GM19468 (cell line): ENCODE results near the gene ASB6.
A peak's percentile ranks its signal among the peaks of the same experiment; 100 is the strongest.

Experiments
- ATAC-seq: cut with Tn5 transposase; IDR thresholded peaks from one replicate; pipeline ENCODE4 v1.9.1; 2021; ENCODE audit warnings: mild to moderate bottlenecking, moderate library complexity, moderate number of reproducible peaks; ENCODE audit not compliant: unreplicated experiment; ENCODE audit errors: extremely low read depth

Gene ASB6

GRCh38 chr9:129629251-129629820 is 12.6 kb downstream of the ASB6 start:
- ATAC-seq: no peak

DNA sequence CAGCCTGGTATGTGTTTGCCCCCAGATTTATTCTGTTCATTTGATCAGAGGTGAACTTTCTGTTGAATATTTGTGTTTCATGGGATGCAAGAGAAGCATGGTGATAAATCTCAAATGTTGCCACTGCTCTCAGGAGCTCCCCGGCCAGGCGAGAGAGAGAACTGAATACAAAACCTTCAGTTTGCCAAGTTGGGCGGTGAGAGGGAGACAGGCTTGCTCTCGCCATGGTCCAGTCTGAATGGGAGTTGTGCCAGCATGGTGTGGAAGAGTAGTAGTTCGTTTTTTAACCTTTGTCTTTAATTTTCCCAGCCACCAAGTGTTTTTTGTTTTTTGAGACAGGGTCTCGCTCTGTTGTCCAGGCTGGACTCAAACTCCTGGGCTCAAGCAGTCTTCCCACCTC is 13.2 kb downstream of the ASB6 start:
- ATAC-seq: no peak

DNA sequence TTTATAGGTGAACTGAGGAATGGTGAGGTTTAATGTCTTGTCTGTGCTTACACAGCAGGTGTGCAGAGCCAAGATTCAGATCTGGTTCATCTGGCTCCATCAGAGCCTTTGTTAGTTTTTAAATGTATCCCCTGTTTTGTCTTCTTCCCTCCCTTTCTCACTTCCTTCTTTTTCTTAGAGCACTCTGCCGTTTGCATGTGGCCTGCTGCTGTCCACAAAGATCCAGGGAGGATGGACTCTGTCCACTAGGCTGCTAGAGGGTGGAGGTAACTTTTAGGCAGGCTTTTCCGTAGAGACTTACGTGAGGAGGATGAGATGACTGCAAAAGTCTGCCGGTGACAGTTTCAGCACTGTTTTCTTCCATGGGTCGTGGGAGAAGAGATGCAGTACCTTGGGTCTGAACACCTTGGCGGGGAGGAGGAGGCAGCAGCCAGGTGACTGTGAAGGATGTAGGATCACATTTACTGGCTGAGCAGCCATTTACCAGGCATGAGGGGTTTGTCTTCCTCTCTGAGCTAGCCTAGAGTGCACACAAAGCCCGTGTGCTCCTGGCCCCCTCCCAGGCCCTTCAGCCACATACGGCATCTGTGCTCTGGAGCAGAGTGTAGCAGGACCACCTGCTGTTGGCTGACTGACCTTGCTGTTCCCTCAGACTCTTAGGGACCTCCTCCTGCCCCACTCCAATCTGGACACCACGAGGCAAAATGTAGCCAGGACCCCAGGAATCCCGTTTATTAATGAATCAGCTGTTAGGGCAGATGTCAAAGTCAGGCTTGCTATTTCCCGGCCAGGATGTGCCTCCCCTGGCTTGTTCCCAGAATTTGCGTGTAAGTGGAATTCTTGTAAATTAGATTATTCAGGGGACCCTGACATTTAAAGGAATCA is 14.2 kb downstream of the ASB6 start:
- ATAC-seq: no peak

GRCh38 chr9:129626625-129627284 is 15.2 kb downstream of the ASB6 start:
- ATAC-seq: peak; percentile 11

DNA sequence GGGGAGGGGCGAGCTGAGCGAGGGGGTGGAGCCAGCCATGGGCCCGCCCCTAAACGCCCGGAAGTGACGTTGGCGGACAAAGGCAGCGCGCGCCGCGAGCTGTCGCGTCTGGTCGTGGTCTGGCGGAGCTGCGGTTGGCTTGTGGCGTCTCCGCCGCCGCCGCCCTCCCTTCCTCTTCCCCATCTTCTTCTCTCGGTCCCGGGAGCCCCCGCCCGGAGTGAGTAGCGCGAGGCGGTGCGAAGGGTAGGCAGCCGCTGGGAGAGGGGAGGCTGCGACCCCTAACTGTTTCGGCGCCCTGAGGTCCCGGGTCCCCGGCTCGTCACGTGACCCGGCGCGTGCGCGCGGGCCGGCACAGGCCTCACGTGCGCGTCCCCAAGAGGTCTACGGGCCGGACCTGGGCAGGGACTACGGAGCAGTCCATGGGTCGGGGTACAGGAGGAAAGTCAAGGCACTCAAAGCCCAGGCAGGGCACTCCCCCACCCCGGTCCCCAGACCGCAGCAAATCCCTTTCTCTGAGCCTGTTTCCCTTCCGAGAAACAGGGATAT is 15.8 kb downstream of the ASB6 start, which contains the start of gene NTMT1:
TSS of gene NTMT1 (plus strand) at position 85 of the 546 bp plus-strand sequence. CDS start 6,541 bp downstream, outside the sequence.
- ATAC-seq: peak; percentile 29

GRCh38 chr9:129624947-129625346 is 17.0 kb downstream of the ASB6 start:
- no peak for ATAC-seq

DNA sequence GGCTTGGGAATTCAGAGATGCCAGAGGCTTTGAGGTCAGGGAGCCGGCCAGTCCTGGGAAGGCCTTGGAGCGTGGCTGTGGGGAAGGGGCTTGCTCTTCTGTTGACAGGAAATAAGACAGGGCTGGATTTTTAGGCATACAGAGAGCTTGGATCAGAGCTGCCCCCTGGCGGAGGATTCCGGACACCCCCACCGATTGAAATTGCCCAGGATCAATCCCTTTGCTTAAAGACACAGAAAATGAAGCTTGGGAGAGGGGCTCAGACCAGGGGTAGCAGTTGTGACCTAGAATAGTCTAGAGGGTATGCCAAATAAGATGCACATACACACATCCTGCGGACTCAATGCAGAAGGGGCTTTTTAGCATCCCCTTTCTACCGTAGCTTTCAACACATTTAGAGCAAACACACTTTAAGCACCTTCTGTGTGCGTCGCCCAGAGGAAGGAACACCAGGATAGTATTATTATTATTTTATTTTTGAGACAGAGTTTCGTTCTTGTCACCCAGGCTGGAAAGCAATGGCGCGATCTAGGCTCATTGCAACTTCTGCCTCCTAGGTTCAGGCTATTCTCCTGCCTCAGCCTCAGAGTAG is 17.7 kb downstream of the ASB6 start:
- ATAC-seq: no peak

DNA sequence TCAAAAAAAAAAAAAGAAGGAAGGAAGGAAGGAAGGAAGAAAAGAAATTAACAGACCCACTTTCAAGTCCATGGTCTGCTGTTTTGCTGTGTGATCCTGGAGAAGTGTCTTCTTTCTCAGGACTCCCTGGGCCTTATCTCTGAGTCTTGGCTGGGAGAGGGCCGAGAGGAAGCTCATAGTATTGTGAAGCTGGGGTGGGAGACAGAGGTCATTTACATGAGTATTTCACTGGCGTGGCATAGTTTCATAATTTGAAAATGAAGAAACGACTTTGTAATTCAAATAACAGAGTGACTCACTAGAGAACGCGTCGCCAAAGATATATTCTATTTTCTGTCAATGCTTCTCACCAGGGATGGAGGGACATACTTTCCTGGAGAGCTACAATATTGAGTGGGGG is 18.6 kb downstream of the ASB6 start:
- no peak for ATAC-seq

- no peak for ATAC-seq
Observed at GRCh38 chr9:129620669-129621295, 21.2 kb downstream of the ASB6 start, which contains the start of gene C9orf50. Gene C9orf50 (minus strand): TSS chr9:129621101. CDS start chr9:129620574, 527 bp downstream.

DNA sequence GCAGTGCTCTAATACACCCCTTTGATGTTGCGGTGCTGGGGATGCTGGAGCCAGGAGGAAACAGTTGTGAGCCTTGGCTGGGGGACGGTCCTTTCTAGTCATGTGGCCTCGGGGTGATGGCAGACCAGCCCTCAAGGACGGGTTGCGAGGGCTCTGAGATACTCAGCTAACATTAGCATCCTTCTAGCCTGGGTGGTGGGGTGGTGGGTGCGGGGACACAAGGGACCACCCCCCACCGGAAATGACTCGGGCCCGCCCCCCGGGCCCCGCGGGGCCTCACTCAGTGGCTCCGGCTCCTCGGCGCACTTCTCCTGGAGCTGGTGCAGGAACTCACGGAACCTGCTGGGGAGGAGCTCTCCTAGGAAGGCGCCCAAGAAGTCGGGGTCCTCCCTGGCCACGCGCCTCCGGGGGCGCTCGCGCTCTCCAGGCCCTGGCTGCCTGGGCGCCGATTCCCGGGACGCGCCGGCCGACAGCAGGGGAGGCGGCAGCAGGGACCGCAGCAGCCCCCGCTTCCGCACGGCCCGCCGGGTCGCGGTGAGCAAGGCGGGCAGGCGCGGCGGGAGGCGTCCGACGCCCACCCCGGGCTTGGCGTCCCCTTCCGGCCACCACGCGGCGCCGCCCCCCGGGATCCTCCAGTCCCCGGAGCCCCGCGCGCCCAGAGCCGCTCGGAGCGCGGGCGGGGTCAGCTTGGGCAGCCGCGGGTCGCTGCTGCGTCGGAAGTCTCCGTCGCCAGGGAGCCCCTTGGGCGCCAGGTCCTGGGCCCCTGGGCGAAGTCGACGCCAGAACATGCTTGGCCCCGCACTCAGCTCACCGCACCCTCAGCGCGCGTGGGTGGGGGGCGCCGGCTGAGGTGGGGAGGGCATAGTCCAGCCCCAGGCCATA is 21.9 kb downstream of the ASB6 start:
- no peak for ATAC-seq

DNA sequence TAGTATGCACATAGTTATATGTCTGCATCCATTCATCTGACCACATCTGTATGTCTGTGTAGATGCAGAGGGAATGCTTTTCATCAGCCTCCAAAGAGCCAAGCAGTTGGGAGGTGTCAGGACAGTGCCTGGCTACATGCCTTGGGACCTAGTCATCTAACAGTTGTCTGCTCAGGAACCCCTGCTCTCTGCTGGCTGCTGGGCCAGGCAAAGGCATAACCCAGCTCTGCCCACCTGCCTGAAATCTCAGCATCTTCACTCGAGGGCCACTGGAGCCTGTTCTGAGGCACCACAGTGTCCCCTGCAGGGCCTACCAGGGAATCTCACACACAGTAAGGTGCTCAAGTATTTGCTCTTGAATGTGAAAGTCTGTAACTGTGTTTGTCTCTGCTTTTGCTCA is 24.8 kb downstream of the ASB6 start:
- no peak for ATAC-seq

DNA sequence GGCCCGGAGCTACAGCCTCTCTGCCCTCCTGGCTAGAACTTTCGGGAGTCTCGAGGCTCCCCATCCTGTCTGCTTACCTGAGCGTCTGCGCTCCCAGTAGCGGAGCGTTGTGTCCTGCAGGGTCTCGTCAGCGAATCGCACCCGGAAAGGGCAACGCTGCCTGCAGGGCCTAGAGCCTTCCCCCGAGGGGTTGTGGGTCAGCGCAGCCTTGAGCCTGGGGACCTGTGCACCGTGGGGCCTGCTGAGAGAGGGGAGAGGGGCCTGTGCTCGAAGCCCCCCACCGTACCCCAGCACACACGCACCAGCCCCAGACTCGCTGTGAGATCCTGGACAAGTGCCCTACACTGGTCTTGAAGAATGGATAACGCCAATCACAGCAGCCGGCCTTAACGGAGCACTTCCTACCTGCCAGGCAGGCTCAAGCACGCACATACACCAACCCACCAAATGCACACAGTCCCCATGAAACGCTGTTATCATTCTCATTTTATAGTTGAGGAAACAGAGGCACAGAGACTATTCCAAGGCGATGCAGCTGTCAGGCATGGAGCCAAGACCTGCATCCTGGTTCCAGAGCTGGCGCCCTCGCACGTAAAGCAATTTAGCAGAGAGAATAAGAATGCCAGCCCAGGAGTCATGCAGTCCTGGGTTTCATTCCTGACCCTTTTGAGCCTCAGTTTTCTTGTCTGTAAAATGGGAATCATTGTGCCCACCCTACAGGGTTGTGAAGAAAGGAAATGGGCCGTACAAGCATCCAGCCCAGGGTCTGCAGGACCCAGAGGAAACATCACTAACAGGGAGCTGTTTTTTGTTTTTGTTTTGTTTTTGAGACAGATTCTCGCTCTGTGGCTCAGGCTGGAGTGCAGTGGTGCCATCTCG is 26.3 kb downstream of the ASB6 start:
- no peak for ATAC-seq

GRCh38 chr9:129614932-129615331 is 27.0 kb downstream of the ASB6 start:
- no peak for ATAC-seq

DNA sequence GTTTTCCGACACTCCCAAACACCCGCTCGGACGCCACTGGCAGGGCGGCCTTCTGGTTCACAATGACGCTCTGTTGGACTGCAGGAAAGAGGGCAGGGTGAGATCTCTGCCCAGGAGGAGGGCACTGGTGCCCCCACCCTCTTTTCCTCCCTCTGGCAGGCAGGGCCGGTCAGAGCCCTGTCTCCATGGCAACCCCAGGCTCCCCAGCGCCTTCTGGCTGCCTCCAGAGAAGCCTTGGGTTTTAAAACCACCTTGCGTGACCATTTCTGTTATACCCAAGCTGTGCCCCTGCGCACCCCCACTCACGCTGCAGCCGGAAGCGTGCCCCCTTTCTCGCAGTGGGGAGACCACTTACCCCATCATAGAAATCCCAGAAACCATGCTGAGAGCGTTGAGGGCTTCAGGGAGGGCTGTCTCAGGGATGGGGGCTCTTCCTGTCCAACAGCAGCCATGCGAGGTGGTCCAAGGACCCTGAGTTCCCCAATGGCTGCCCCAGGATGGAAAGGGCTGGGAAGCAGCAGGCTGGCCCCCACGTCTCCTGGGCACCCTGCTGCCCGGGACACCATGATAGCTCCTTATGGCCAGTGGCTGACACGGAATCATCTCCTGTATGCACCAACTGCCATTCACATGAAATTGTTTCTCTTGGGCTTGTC is 28.3 kb downstream of the ASB6 start:
- no peak for ATAC-seq

GRCh38 chr9:129612815-129613519 is 29.0 kb downstream of the ASB6 start:
- ATAC-seq: no peak

GRCh38 chr9:129612123-129612522 is 29.8 kb downstream of the ASB6 start:
- no peak for ATAC-seq

- no peak for ATAC-seq
Observed at GRCh38 chr9:129611307-129611800, 30.6 kb downstream of the ASB6 start.
